ENCODE data around the gene TNIP2. TPM values are rescaled to one million over a fixed set of nuclear protein-coding genes. Genes with fewer than 3 reads are reported as not detected.
"Not testable (repeated sequence)": the region's sequence is repeated elsewhere in the genome, so short reads cannot be mapped to it uniquely, and the experiment has no call there.

TNIP2 gene
- total RNA-seq, 2 experiments from 2014 or later = 42.3 to 44.3 TPM

- ChIA-PET POLR2A (interaction anchor here (0.5 to 2.1 kb wide), 5 partner anchors 10 to 276 kb away, joined by 3 to 7 read pairs (median 4); partner anchors contain the start of genes RNF4 and TNIP2), CTCF (interaction anchor here (0.9 to 1.6 kb wide), 4 partner anchors 10 to 232 kb away, joined by 3 to 7 read pairs (median 4); no protein-coding TSS in a partner anchor)
- Mint-ChIP-seq H3K27ac (peak overlapping the region; percentile 83), H3K36me3 (ENCODE audit: low read depth) (peaks cover 52% of the 10 kb centered on the region), H3K9me3 (ENCODE audit: insufficient read depth) (no peaks in the 10 kb centered on the region), H3K27me3 (ENCODE audit: low read depth) (no peaks in the 10 kb centered on the region), H3K4me1 (ENCODE audit: low read depth) (peaks cover 33% of the 10 kb centered on the region), H3K4me3 (no peak overlapping the region)
- no peak for ATAC-seq
- no peak for DNase-seq
Measured at GRCh38 chr4:2745516-2745915, 10.6 kb downstream of the TNIP2 start.

GRCh38 chr4:2744576-2745270 is 11.4 kb downstream of the TNIP2 start:
- Mint-ChIP-seq H3K27ac (no peak overlapping the region), H3K4me3 (no peak overlapping the region), H3K4me1 (ENCODE audit: low read depth) (peaks cover 33% of the 10 kb centered on the region), H3K9me3 (ENCODE audit: insufficient read depth) (no peaks in the 10 kb centered on the region), H3K36me3 (ENCODE audit: low read depth) (peaks cover 53% of the 10 kb centered on the region), H3K27me3 (ENCODE audit: low read depth) (no peaks in the 10 kb centered on the region)
- ChIA-PET POLR2A (no interaction called here), CTCF (no interaction called here)
- DNase-seq = no peak
- ATAC-seq = no peak

GRCh38 chr4:2743518-2744445 is 12.4 kb downstream of the TNIP2 start:
- H3K27ac Mint-ChIP-seq = no peak overlapping the region
- ATAC-seq = no peak
- H3K4me3 Mint-ChIP-seq = no peak overlapping the region
- peaks cover 54% of the 10 kb centered on the region for H3K36me3 Mint-ChIP-seq (ENCODE audit: low read depth)
- ChIA-PET POLR2A (interaction anchor here (0.6 kb wide), 1 partner anchor 97 kb away, joined by 4 read pairs; no protein-coding TSS in a partner anchor), CTCF (no interaction called here)
- peaks cover 29% of the 10 kb centered on the region for H3K4me1 Mint-ChIP-seq (ENCODE audit: low read depth)
- no peaks in the 10 kb centered on the region for H3K27me3 Mint-ChIP-seq (ENCODE audit: low read depth)
- no peak for DNase-seq
- H3K9me3 Mint-ChIP-seq (ENCODE audit: insufficient read depth) = no peaks in the 10 kb centered on the region

- H3K27ac Mint-ChIP-seq = no peak overlapping the region
- DNase-seq = no peak
- H3K4me1 Mint-ChIP-seq (ENCODE audit: low read depth) = peaks cover 27% of the 10 kb centered on the region
- peaks cover 60% of the 10 kb centered on the region for H3K36me3 Mint-ChIP-seq (ENCODE audit: low read depth)
- no peak overlapping the region for H3K4me3 Mint-ChIP-seq
- POLR2A ChIA-PET = interaction anchor here (0.6 kb wide), 1 partner anchor 98 kb away, joined by 4 read pairs; no protein-coding TSS in a partner anchor
- no peak for ATAC-seq
- H3K9me3 Mint-ChIP-seq (ENCODE audit: insufficient read depth) = no peaks in the 10 kb centered on the region
- CTCF ChIA-PET = no interaction called here
- no peaks in the 10 kb centered on the region for H3K27me3 Mint-ChIP-seq (ENCODE audit: low read depth)
Measured at GRCh38 chr4:2742823-2743517, 13.2 kb downstream of the TNIP2 start.

- ChIA-PET CTCF (no interaction called here), POLR2A (no interaction called here)
- Mint-ChIP-seq H3K4me1 (ENCODE audit: low read depth) (peaks cover 20% of the 10 kb centered on the region), H3K36me3 (ENCODE audit: low read depth) (peaks cover 53% of the 10 kb centered on the region), H3K27me3 (ENCODE audit: low read depth) (no peaks in the 10 kb centered on the region), H3K4me3 (no peak overlapping the region), H3K27ac (no peak overlapping the region), H3K9me3 (ENCODE audit: insufficient read depth) (no peaks in the 10 kb centered on the region)
- DNase-seq (no peak), ATAC-seq (no peak)
Measured at GRCh38 chr4:2742081-2742822, 13.9 kb downstream of the TNIP2 start.

GRCh38 chr4:2741626-2742025 is 14.5 kb downstream of the TNIP2 start:
- Mint-ChIP-seq H3K27ac (peak overlapping the region; percentile 35), H3K4me1 (ENCODE audit: low read depth) (peaks cover 13% of the 10 kb centered on the region), H3K4me3 (no peak overlapping the region), H3K9me3 (ENCODE audit: insufficient read depth) (peaks cover 3% of the 10 kb centered on the region), H3K36me3 (ENCODE audit: low read depth) (peaks cover 49% of the 10 kb centered on the region), H3K27me3 (ENCODE audit: low read depth) (no peaks in the 10 kb centered on the region)
- ChIA-PET CTCF (no interaction called here), POLR2A (no interaction called here)
- no peak for DNase-seq
- ATAC-seq = no peak

GRCh38 chr4:2738296-2738695 is 17.8 kb downstream of the TNIP2 start:
- H3K36me3 Mint-ChIP-seq (ENCODE audit: low read depth) = peaks cover 49% of the 10 kb centered on the region
- H3K4me1 Mint-ChIP-seq (ENCODE audit: low read depth); DNase-seq; ATAC-seq; H3K4me3 Mint-ChIP-seq; CTCF ChIA-PET; H3K27ac Mint-ChIP-seq; POLR2A ChIA-PET; H3K27me3 Mint-ChIP-seq (ENCODE audit: low read depth): not testable (repeated sequence)
- H3K9me3 Mint-ChIP-seq (ENCODE audit: insufficient read depth) = peaks cover 21% of the 10 kb centered on the region

- peaks cover 21% of the 10 kb centered on the region for H3K9me3 Mint-ChIP-seq (ENCODE audit: insufficient read depth)
- H3K4me3 Mint-ChIP-seq = no peak overlapping the region
- CTCF ChIA-PET = no interaction called here
- DNase-seq = no peak
- no peaks in the 10 kb centered on the region for H3K27me3 Mint-ChIP-seq (ENCODE audit: low read depth)
- H3K4me1 Mint-ChIP-seq (ENCODE audit: low read depth) = no peaks in the 10 kb centered on the region
- H3K36me3 Mint-ChIP-seq (ENCODE audit: low read depth) = peaks cover 50% of the 10 kb centered on the region
- ATAC-seq = no peak
- POLR2A ChIA-PET = no interaction called here
- no peak overlapping the region for H3K27ac Mint-ChIP-seq
Measured at GRCh38 chr4:2735869-2736268, 20.3 kb downstream of the TNIP2 start.

GRCh38 chr4:2734612-2735011 is 21.5 kb downstream of the TNIP2 start:
- ChIA-PET POLR2A (interaction anchor here (1.2 kb wide), 1 partner anchor 10 kb away, joined by 3 read pairs; no protein-coding TSS in a partner anchor), CTCF (interaction anchor here (1.0 kb wide), 1 partner anchor 219 kb away, joined by 3 read pairs; no protein-coding TSS in a partner anchor)
- no peak overlapping the region for H3K27ac Mint-ChIP-seq
- no peaks in the 10 kb centered on the region for H3K27me3 Mint-ChIP-seq (ENCODE audit: low read depth)
- H3K9me3 Mint-ChIP-seq (ENCODE audit: insufficient read depth) = peaks cover 21% of the 10 kb centered on the region
- no peaks in the 10 kb centered on the region for H3K4me1 Mint-ChIP-seq (ENCODE audit: low read depth)
- no peak for DNase-seq
- peaks cover 50% of the 10 kb centered on the region for H3K36me3 Mint-ChIP-seq (ENCODE audit: low read depth)
- no peak for ATAC-seq
- H3K4me3 Mint-ChIP-seq = no peak overlapping the region

GRCh38 chr4:2733844-2734574 is 22.1 kb downstream of the TNIP2 start:
- Mint-ChIP-seq H3K4me1 (ENCODE audit: low read depth) (no peaks in the 10 kb centered on the region), H3K27ac (no peak overlapping the region), H3K36me3 (ENCODE audit: low read depth) (peaks cover 50% of the 10 kb centered on the region), H3K27me3 (ENCODE audit: low read depth) (no peaks in the 10 kb centered on the region), H3K9me3 (ENCODE audit: insufficient read depth) (peaks cover 21% of the 10 kb centered on the region), H3K4me3 (no peak overlapping the region)
- DNase-seq (no peak), ATAC-seq (no peak)
- CTCF ChIA-PET = interaction anchor here (1.0 kb wide), 1 partner anchor 220 kb away, joined by 3 read pairs; no protein-coding TSS in a partner anchor
- POLR2A ChIA-PET = interaction anchor here (0.6 to 1.2 kb wide), 2 partner anchors 9 to 125 kb away, joined by 3 to 4 read pairs; no protein-coding TSS in a partner anchor
